ENCODE measurements around the gene MKKS.

DNA sequence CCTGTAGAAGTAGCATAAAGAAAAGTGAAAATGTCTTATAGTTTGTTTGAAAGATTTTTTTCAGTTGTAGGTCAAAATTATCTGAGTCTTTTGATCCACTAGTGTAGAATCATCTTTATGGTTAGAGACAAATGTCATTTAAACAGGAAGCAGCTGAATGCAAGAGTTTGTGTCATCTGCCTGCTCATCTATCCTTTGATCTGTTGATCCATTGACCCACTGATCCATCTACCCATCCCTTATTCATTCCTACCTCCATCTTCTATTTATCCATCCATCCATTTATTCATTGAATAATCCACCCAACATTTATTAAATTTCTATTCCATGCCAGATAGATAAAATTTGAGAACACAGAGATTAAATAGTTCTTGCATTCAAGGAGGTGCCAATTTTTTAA lies 62.6 kb downstream of the MKKS start:
- TF ChIP-seq CTCF (IDR thresholded peaks at IDR 0.05) (no peak), EZH2 (IDR thresholded peaks at IDR 0.05) (no peak), EZH2phosphoT487 (IDR thresholded peaks at IDR 0.05) (no peak)
